ENCODE data around the gene WWP2. TPM values are rescaled to one million over a fixed set of nuclear protein-coding genes. Genes with fewer than 3 reads are reported as not detected.

WWP2 gene
- total RNA-seq, 1 donor from 2014 or later, result 21.7 TPM

Small RNA genes within 50 kb of the gene (microRNA-seq; reads per million reads assigned to microRNA genes)
- gene MIR140, result 3,808 reads per million, percentile 91 among the genes with 10 or more reads in this experiment

Other genes starting within 250 kb of the WWP2 start
- gene NFAT5, start 196.4 kb upstream of the WWP2 start, total RNA-seq, result 13.9 TPM
- 45.8 TPM for gene NQO1, start 35.8 kb upstream of the WWP2 start, total RNA-seq
- gene NOB1, start 7.4 kb upstream of the WWP2 start, total RNA-seq, result 15.6 TPM
- gene CLEC18A, start 189.0 kb downstream of the WWP2 start, total RNA-seq, result 0.24 TPM

Data from Right ventricle myocardium superior (tissue), 1 donor.